Measurements from ENCODE around the gene PKDCC.

The PKDCC gene, protein sequence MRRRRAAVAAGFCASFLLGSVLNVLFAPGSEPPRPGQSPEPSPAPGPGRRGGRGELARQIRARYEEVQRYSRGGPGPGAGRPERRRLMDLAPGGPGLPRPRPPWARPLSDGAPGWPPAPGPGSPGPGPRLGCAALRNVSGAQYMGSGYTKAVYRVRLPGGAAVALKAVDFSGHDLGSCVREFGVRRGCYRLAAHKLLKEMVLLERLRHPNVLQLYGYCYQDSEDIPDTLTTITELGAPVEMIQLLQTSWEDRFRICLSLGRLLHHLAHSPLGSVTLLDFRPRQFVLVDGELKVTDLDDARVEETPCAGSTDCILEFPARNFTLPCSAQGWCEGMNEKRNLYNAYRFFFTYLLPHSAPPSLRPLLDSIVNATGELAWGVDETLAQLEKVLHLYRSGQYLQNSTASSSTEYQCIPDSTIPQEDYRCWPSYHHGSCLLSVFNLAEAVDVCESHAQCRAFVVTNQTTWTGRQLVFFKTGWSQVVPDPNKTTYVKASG

DNA sequence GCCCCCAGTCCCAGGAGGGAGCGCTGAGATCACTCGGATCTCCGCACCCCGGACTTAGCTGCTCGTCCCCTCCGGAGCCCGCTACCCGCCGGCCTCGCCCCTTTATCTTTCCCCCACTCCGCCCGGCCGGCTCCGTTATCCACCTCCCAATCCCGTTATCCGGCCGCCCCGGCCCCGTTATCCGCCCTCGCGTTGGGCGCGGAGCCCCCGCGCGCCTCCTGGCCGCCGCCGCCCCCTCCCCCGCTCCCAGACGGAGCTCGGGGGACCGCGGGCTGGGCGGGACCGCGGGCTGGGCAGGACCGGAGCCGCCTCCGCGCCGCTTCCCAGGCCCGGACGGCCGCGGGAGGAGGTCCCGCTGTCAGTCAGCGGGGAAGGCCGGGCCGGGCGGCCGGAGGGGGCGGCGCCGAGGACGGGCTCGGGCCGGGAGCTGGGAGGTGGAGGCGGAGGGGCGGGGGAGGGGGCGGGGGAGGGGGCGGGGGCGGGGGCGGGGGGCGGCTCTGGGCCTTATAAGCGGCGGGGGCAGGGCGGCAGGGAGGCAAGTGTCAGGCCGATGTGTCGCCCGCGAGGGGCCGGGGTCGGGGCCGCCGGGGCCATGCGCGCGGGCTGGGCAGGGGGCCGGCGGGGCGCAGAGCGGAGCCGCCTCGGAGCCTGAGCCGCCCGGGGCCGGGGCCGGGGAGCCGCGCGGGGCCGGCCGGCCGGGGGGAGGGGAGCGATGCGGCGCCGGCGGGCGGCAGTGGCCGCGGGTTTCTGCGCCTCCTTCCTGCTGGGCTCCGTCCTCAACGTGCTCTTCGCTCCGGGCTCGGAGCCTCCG lies at the start of gene PKDCC:
Gene PKDCC, plus strand, starts transcription at position 534 of the 811 bp plus-strand sequence. Its CDS starts 179 bp downstream, at position 713.
- no peak for DNase-seq

DNA sequence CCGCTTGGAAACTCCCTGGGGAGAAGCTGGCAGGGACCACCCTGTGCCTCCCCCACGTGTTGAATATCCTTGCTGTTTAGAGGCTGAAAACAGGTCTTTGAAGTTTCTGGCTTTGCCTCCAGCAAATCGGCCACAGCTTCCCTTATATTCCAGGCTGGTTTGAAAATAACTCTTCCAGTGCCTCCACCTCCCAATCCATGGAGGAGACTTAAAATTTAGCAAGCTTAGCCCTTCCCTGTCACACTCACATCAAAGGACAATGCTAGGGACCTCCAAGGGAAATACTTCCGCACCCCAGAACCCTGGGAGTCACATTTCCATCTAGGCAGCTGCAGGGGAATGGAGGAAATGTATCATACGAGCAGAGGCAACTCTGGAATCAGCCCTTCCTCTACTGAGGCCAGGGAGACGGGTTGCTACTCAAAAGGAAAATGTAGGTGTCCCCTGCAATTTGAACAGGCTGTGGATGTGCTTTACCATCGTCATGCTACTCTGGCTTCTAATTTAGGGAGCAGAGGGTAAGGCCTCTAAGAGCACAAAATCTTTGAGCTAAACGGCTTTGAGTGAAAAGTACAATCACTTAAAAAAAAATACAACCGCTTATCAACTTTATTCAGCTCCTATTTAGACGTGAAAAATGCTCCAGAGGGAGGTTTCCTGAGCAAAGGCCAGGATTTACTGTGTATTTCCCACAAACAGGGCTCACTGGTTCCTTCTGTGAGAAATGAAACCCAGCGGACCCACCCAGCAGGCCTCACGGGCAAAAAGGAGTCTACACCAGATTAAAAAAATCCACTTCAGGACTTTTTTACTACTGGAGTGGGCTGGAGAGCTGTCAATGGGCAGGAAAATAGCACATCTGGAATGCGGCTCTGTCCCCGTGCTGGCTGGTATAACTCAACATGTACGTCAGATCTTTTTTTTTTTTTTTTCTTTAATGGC lies 49.4 kb upstream of the PKDCC start:
- DNase-seq = no peak

DNA sequence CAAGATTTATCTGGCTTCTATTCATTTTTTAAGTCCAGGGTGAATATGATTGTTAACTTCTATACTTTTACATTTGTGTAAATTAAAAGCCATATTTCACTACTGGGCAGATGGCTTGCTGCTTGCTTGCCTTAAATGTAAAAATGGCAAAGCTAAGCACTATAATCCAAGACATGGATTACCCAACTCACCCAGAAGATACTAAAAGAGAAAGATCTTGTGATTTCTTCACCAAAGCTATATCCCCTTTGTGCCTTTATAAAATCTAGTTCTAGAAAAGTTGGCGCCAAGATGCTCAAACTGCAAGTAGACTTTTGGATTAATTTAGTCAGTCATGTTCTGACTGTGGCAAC lies 48.7 kb upstream of the PKDCC start:
- DNase-seq = no peak

DNA sequence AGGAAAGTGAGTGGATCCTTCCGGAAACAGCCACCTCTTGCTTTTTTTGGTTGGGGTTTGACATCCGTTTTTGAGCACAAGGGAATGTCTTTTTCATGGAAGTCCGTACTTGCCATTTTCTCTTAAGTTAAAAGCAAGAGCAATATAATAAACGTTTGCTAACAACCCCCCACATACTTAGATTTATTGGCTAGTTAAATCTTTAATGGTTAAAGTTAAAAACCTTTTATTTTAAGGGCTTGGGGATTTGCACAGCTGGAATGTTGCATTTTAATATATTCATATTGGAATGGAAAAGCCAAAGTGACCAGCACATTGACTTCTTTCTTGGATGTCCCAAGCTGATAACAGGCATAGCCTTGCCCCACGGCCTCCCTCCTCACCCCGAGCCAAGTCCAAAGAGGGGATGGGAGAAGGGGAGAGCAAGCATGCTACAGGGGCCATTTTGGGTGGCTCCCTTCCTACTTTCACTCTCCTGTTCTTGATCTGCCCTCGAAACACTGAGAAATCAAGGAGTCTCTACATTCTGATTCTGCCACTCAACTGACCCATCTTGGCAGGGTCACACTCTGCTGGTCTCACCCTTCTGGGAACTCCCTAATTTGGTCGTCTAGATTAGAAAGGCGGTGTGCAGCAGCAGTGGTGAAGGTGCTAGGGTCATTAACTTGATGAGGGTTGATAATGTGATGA lies 48.1 kb upstream of the PKDCC start:
- DNase-seq = no peak

DNA sequence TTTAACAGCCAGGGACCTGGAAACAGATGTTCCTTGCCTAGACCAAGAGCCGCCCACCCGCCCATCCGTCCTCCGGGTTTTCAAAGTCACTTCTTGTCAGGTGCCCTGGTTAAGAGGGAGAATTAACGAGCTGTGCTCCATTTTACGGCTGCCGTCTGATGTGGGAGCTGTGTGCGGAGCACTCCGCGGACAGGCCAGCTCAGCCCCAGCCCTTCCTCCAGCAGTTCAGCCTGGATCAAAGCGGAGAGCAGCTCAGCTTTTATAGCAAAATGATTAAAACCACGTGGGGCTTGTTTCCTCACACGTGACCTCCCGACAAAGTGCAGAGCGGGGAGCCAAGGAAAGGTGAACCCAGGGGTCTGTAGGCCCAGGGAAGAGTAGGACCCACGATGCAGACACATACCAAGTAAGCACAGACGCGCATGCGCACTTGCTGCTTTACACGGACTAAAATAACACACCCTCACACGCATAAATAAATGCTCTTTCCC lies 46.1 kb upstream of the PKDCC start:
- DNase-seq = no peak

DNA sequence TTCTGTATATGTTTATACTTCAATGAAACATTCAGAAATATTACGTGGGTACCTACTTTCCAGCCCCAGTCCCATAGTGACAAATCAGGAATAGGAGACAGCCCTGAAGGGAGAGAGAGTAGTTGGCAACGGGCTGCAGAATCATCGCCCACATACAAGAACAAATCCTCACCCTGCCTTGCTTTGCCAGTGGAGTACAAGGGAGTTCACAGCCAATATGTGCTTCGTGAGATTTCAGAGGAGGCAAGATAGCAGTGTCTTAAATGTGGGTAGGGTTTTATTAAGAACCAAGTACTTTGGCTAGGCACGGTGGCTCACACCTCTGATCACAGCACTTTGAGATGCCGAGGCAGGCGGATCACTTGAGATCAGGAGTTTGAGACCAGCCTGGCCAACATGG lies 40.3 kb upstream of the PKDCC start:
- DNase-seq = no peak

DNA sequence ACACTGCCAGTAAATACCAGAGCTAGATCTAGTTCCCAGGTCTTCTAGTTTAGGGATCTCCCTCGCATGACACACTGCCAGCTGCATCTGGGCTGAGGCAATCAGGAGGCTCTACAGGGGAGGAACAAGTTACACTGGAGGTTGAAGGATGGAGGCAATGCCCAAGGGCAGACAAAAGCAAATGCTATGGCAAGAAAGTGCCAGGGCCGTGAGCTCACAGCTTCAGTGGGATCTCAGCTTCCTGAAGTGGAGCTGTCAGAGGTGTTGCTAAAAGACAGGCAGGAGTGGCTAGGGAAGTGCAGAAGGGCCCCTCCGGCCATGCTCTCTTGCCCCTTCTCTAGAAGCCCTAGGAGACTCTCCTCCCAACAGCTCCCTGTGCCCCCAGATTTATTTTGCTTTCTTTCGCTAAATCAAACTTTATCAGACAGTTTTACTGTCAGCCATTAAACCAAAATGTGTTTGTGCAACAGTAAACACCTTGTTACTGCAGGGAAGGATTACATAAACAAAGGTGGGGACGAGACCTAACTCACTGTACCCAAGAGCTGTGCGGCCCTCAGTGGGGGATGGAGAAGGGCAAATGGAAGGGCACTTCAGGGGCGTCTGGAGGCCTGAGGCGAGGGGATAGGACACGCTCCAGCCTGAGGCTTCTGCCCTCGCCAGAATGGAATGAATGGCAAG lies 39.4 kb upstream of the PKDCC start:
- no peak for DNase-seq

DNA sequence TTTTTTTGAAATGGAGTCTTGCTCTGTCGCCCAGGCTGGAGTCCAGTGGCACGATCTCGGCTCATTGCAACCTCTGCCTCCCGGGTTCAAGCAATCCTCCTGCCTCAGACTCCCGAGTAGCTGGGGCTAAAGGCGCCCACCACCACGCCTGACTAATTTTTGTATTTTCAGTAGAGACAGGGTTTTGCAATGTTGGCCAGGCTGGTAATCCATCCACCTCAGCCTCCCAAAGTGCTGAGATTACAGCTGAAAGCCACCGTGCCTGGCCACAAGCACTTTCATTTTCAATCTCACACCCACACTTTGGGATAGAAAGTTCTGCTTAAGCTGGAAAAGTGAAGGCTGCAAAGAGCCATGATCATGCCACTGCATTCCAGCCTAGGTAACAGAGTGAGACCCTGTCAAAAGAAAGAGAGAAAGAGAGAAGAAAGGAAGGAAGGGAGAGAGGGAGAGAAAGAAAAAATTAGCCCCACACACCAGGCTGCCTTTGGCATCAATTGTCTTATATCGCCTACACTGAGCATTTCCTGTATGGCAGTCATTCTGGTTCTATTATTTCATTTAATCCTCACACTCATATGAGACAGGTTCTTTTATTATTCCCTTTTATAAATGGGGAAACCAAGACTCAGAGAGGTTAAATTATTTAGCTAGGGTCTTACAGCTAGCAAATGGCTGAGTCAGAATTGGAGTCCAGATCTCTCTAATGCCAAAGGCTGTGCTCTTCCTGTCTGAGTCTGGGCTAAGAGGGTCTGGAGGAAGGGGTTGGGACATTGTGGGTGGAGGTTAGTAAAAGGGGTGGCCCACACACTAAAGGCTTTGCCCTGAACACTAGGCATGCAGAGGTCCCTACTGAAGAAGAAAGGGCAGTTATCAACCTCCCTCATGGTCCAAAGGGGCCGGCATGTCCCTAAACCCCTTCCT lies 37.9 kb upstream of the PKDCC start:
- no peak for DNase-seq

DNA sequence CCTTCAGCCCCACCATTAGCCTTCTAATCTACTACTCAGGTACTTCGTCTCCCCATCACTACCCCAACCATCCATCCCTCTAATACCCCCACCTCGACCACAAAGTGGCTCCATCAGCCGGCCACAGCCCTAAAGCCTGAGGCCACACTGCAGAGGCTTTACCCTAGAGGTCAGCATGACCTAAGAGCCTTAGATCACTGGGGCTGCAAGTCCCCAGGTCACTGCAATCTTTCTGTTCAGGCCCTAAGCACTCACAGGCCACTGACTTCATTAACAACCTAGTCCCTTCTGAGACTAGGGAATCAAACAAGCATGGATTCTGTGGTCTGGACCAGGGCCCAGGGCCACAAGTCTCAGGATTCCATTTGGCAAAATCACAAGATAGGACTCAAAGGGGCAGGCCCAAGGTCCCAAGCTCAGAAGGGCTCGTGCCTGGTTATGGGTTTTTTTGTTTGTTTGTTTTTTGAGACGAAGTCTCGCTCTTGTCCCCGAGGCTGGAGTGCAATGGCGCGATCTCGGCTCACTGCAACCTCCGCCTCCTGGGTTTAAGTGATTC lies 37.0 kb upstream of the PKDCC start:
- peak; percentile 21 for DNase-seq

DNA sequence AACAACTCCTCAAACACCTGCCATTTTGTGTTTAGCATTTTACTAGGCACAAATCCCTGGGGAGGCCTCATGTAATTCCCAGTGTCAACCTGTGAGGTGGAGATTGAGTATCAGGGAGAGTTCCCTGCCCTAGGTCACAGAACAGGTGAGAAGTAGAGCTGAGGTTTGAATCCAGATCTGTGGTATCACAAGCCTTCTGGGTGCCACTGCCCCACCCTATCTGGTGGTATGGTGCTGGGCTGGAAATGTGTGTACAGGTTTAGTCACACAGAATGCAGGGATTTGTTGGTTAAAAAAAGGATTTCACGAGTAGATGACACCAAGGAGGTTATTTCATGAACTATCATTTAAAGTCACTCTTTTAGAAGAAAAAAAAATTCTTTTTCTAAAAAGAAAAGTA lies 35.7 kb upstream of the PKDCC start:
- DNase-seq = no peak

DNA sequence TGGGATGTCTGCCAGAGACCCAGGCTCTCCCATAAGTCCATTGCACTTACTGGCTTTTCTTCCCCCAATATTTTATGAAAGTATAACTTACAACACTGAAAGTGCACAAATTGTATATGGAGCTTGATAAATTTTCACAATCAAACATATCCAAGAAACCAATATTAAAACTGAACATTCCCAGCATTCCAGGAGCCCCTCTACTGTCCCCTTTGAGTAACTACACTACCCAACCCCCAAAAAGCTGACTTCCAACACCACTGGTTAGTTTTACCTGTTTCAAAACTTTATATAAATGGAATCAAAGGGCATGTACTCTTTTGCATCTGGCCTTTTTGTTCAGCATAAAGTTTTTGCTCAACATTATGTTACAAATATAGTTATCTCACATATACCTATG lies 35.2 kb upstream of the PKDCC start:
- no peak for DNase-seq

DNA sequence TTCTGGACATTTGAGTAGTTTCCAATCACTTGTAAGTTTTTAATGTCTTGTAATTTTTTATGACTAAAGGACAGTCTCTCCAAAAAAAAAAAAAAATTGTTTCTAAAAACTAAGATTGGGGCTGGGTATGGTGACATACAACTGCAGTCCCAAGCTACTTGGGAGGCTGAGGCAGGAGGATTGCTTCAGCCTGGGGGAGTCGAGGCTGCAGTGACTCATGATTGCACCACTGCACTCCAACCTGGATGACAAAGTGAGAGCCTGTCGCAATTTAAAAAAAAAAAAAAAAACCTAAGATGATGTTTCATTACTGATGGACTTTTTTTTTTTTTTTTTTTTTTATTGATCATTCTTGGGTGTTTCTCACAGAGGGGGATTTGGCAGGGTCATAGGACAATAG lies 34.4 kb upstream of the PKDCC start:
- DNase-seq = no peak

DNA sequence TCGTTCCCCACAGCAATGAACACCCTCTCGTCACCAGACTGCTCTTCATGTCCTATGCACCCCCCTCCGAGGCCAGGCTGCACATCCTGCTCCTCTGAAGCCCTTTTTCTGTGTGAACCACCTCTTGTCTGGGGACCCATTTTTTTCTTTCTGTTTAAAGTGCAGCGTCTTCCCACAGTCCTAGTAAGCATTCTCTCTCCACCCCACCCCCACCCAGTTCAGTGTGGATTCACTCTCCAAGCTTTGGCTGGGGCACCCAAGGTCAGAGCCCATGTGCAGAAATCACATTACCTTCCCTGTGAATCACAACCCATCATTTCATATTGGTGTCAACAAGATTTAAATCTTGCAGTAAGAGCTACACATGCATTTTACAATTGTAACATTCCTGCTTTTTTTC lies 26.4 kb upstream of the PKDCC start:
- DNase-seq = no peak

DNA sequence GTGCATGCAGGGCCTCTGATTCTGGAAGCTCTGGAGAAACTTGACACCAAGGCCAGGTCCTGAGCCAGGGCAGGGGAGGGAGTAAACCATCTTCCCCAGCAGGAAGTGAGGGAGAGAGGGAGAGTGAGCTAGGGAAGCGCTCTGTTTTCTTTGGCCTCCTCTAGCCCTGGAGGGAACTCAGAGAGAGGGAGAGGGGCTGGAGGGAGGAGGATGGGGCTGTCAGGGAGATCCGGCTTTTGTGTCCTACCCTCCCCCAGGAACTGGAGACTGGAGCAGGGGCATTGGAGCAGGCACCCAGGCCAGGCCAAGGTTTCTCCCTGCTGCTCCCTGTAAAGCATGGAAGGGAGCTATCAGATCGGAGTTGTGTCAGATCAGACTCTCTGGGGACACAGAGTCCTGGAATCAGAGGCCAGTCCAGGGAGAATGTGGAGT lies 22.7 kb upstream of the PKDCC start:
- no peak for DNase-seq

DNA sequence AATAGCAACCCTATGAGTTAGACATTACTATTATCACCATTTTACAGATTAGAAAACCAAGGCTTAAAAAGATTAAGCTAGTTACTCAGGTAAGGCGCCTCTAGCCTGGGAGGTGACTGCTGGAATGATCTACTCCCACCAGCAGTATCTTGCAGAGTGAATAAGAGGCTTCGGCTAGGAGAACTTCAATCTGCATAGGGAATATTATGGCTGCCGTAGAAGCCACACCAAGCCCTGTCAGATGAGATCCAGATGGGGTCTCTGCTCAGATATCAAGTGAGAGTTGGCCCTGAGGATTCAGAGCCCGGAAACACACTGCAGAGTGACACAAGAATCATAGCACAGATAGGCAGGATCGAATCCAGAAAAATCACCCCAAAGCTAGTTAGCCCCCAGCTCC lies 21.5 kb upstream of the PKDCC start:
- no peak for DNase-seq

DNA sequence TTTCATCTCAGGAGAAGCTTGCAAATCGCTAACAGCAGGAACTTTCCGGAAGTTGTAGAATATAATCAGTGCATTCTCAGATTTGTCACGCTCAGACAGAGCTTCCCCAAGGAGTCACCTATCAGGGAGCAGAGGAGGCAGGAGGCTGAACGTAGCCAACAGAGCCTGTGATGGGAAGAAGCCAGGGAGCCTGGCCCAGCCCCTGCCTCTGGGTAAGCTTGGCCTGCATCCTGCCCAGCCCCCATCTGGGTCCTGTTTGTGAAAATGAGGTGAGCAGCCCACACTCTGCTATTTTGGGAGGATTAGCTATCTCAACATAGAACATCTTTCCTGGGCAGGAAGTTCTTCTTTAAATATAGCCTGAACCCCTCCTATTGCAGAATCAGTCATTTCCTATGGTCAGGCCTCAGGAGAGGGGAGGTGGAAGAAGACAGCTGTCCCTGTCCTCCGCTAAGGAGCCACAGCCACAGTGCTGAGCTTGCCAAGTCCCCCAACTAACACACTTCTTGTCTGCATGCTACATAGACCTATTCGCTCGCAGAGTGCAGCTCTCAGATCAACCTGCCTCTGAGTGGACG lies 19.2 kb upstream of the PKDCC start:
- no peak for DNase-seq

DNA sequence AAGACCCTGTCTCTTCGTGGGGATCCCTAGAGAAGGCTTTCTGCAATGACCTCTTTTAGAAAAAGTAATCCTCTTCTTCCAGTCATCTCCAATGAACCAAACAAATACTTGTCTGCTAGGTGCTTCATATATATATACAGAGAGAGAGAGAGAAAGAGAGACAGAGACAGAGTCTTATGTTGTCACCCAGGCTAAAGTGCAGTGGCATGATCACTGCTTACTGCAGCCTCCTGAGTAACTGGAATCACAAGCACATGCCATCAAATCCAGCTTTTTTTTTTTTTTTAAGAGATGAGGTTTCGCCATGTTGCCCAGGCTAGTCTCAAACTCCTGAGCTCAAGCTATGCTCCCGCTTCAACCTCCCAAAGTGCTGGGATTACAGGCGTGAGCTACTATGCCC lies 18.6 kb upstream of the PKDCC start:
- DNase-seq = no peak

DNA sequence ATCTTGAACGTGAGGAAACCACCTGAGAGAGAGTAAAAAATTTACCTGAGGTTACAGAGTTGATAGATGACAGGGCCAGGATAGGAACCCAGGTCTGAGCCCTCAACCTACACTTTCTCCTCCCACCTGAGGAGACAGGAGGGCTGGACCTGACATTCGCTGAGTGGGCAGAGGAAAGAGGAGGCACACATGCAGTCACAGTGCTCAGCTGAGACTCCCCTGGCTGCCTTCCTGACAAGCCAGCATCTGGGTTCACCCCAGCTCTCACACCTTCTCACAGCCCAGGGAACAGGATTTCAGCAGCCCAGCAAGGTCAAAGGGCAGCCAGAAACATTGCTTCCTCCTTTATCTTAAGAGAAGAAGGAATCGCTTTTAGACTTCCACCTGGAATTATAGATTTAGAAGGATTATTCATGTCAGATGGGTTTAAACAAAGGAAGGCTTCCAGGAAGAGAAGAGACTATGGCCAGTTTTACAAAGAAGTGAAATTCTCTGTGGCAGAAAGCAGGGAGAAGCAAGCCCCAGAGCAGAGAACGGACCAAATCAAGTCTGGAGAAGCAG lies 18.1 kb upstream of the PKDCC start:
- no peak for DNase-seq

DNA sequence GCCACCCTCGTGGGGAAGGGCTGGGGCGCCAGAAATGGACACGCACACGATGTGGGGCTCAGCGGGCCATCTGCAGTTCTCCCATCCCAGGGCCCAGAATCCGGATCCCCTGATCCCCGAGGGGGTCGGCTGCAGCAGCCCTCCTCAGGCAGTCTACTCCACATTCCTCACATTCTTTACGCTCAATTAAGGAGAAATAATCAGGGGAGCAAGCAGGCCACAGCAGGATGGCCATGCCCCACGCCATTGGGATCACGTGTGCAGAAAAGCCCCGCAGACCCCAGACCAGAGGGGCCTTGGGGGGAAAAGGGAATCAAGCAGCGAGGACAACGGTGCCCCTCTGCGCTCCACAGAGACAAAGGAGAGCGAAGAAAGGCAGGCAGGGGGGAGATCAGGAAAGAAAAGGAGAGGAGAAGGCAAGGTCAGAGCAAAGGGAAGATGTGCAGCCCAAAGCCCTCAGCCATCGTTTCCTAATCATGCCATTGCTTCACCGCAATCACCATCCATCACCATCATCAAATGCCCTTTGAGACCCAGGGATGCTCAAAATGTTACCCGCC lies 17.5 kb upstream of the PKDCC start:
- DNase-seq = no peak

Measured in GOT3 (cell line).